ENCODE data around the gene TMSB15A. TPM values are rescaled to one million over a fixed set of nuclear protein-coding genes. Genes with fewer than 3 reads are reported as not detected.
A peak's percentile ranks its signal among the peaks of the same experiment; 100 is the strongest.
"Not testable (repeated sequence)": the region's sequence is repeated elsewhere in the genome, so short reads cannot be mapped to it uniquely, and the experiment has no call there.

Gene TMSB15A
- polyA plus RNA-seq, 1 donor (not counting 4 experiments of a cell fraction or from before 2014, with no cell fraction given): not detected

- FAIRE-seq: peak; percentile 36
- dilution Hi-C loops (cut with MboI; ENCODE audit: extremely low pct_ligation_motif_present, low sequenced_read_pairs): not testable (repeated sequence)
These were observed 46.3 kb downstream of the TMSB15A start for GRCh38 chrX:102470215-102470614.

More at GRCh38 chrX:102470215-102470614, 46.3 kb downstream of the TMSB15A start:
- not testable (repeated sequence) for H3K9me1 ChIP-seq (ENCODE audit: control insufficient read depth, extremely low read depth, insufficient read depth, low read length); H3K9me3 ChIP-seq (ENCODE audit: control insufficient read depth, low read depth, low read length); H3K4me2 ChIP-seq (ENCODE audit: control insufficient read depth, extremely low read depth, insufficient read depth, low read depth, low read length); H3K4me3 ChIP-seq (ENCODE audit: control insufficient read depth in 2 of 3, extremely low read depth in 1 of 3, insufficient read depth in 2 of 3, low read depth in 1 of 3, low read length in 3 of 3); H3K27ac ChIP-seq (ENCODE audit: control insufficient read depth, insufficient read depth, low read length); H3K4me1 ChIP-seq (ENCODE audit: control insufficient read depth, extremely low read depth, insufficient read depth, low read length); H3K36me3 ChIP-seq (ENCODE audit: control insufficient read depth in 2 of 2, extremely low read depth in 1 of 2, insufficient read depth in 2 of 2, low read length in 2 of 2); H3K9ac ChIP-seq (ENCODE audit: control insufficient read depth, extremely low read depth, insufficient read depth, low read length); H2AFZ ChIP-seq (ENCODE audit: control insufficient read depth, low read length); DNase-seq (ENCODE audit: low read depth, low spot score); H4K20me1 ChIP-seq (ENCODE audit: control insufficient read depth, extremely low read depth, insufficient read depth, low read length); H3K79me2 ChIP-seq (ENCODE audit: control insufficient read depth, insufficient read depth, low read length); H3K27me3 ChIP-seq (ENCODE audit: control insufficient read depth, extremely low read depth, insufficient read depth, low read length)

Other genes starting within 250 kb of the TMSB15A start
- not detected in 3 replicates for gene NXF2B, start 76.7 kb downstream of the TMSB15A start, polyA plus RNA-seq
- gene TCP11X2, start 44.9 kb downstream of the TMSB15A start, polyA plus RNA-seq: not detected in 3 replicates
- gene ARMCX5, start 82.8 kb upstream of the TMSB15A start, polyA plus RNA-seq: 11.6 to 13.5 TPM (median 11.7 TPM) in 3 replicates
- gene GPRASP1, start 134.7 kb upstream of the TMSB15A start, polyA plus RNA-seq: 0.22 to 0.34 TPM (median 0.26 TPM) in 3 replicates
- gene GPRASP2, start 195.7 kb upstream of the TMSB15A start, polyA plus RNA-seq: 3.6 to 4.9 TPM (median 3.8 TPM) in 3 replicates
- gene GPRASP3, start 204.0 kb upstream of the TMSB15A start, polyA plus RNA-seq: 3.0 to 3.1 TPM (median 3.0 TPM) in 3 replicates